HG03066 (cell line): ENCODE results near the gene TTC36.
"Not testable (repeated sequence)": the region's sequence is repeated elsewhere in the genome, so short reads cannot be mapped to it uniquely, and the experiment has no call there.

Source experiments
- ATAC-seq: cut with Tn5 transposase; IDR thresholded peaks from one replicate; pipeline ENCODE4 v1.9.1; 2021; ENCODE audit warnings: low read depth; ENCODE audit not compliant: unreplicated experiment

TTC36 gene

DNA sequence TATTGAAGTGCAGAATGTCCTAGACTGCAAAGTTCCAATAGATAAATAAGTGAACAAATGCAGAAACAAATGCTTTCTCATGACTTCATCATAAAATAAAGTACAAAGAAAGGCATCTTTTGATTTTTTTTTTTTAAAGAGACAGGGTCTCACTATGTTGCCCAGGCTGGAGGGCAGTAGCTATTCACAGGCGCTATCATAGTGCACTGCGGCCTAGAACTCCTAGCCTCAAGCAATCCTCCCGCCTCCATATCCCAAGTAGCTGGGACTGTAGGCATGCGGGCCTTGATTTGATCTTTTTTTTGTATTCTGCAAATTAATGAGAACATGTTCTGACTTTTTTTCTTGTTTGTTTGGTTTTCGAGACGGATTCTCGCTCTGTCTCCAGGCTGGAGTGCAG lies 47.4 kb downstream of the TTC36 start:
- ATAC-seq: no peak

GRCh38 chr11:118577995-118578394 lies 50.7 kb downstream of the TTC36 start:
- ATAC-seq: not testable (repeated sequence)
